Astrocyte (in vitro differentiated cells and primary cell): ENCODE measurements around the gene CCK.

Experiments
- CTCF ChIP-seq: IDR thresholded peaks from 2 replicates; pipeline ENCODE4 v1.5.1; 2011; ENCODE audit warnings: low read depth, mild to moderate bottlenecking, inconsistent platforms, low read length, moderate library complexity; ENCODE audit not compliant: insufficient read depth
- EZH2 ChIP-seq: IDR thresholded peaks from 2 replicates; pipeline ENCODE4 v1.6.1; 2012; ENCODE audit warnings: mild to moderate bottlenecking, low read length, inconsistent platforms; ENCODE audit not compliant: insufficient read depth

GRCh38 chr3:42306499-42306898, 40.5 kb upstream of the CCK start:
- TF ChIP-seq CTCF, result no peak
- TF ChIP-seq EZH2, result no peak
